AG09319 (cell line): ENCODE measurements around the gene FAM228B.

ENCODE experiments used
- DNase-seq: peaks from one replicate; pipeline ENCODE4 v3.0.0-alpha.2; 2010; ENCODE audit warnings: low read depth; ENCODE audit errors: extremely low read depth
- CTCF ChIP-seq: IDR thresholded peaks from 2 replicates; pipeline ENCODE4 v1.5.1; 2011; ENCODE audit warnings: low read depth, mild to moderate bottlenecking, inconsistent platforms, low read length, moderate library complexity

FAM228B gene

GRCh38 chr2:24211408-24211807 lies 88.1 kb downstream of the FAM228B start:
- no peak for DNase-seq
- no peak for TF ChIP-seq CTCF

- no peak for TF ChIP-seq CTCF
- no peak for DNase-seq
Observed at GRCh38 chr2:24214880-24215279, 91.6 kb downstream of the FAM228B start.
